Measurements from ENCODE around the gene PRKAB2. TPM values are rescaled to one million over a fixed set of nuclear protein-coding genes. Genes with fewer than 3 reads are reported as not detected.

The PRKAB2 gene, protein sequence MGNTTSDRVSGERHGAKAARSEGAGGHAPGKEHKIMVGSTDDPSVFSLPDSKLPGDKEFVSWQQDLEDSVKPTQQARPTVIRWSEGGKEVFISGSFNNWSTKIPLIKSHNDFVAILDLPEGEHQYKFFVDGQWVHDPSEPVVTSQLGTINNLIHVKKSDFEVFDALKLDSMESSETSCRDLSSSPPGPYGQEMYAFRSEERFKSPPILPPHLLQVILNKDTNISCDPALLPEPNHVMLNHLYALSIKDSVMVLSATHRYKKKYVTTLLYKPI
- total RNA-seq, result 10 to 100 TPM; 21.5 to 45.4 (median 30.3) TPM

DNA sequence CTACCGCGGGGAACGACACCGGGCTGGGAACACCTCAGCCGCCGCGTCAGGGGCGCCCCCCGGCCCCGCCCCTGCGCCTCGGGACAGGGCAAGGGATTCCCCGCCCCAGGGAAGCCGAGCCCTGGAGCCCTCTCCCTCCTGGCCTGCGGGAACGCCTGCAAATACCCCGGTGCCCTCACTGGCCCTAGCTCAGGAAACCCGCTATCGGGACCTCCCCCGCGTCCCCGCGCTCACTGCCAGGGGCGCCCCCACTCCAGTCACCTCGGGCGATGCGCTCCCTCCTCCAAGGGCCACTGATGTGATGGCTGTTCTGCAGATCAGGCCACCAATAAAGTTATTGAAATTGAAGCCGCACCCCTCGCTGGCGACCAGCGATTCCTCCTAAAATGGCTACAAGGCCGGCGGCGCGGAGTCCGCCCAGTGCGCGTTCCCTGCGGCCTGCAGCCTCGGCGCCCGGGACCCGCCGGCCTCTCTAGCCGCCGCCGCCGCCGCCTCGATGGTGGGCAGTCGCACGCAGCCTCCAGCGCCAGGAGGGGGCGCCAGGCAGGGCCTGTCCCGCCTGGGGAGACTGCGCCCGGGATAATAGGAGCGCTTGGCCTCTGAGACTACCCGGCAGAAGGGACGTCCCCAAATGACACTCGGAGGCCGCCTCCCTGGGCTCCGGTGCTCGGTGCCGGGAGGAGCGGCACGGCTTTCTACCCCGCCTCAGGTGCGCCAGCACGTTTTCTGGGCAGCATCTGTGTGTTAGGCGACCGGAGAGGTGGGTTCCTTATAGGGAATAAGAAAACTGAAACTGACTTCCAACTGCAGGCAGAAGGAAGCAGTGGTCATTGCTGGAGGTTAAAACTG, at the start of gene PRKAB2:
Gene PRKAB2 (minus strand): TSS at position 303 of the 849 bp plus-strand sequence. CDS start 326 bp downstream, outside the sequence.
- H3K4me3 ChIP-seq, result peak within 1 kb of the TSS; percentile 86 to 97 (median 92)
- H3K27ac ChIP-seq (replicated peaks in 1 of 4), result peak within 1 kb of the TSS; percentile 93 to 95 (median 94)
- TF ChIP-seq POLR2AphosphoS5 (IDR thresholded peaks at IDR 0.05), result peak; percentile 86 to 96
- TF ChIP-seq, protein P1, sequence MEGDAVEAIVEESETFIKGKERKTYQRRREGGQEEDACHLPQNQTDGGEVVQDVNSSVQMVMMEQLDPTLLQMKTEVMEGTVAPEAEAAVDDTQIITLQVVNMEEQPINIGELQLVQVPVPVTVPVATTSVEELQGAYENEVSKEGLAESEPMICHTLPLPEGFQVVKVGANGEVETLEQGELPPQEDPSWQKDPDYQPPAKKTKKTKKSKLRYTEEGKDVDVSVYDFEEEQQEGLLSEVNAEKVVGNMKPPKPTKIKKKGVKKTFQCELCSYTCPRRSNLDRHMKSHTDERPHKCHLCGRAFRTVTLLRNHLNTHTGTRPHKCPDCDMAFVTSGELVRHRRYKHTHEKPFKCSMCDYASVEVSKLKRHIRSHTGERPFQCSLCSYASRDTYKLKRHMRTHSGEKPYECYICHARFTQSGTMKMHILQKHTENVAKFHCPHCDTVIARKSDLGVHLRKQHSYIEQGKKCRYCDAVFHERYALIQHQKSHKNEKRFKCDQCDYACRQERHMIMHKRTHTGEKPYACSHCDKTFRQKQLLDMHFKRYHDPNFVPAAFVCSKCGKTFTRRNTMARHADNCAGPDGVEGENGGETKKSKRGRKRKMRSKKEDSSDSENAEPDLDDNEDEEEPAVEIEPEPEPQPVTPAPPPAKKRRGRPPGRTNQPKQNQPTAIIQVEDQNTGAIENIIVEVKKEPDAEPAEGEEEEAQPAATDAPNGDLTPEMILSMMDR (IDR thresholded peaks at IDR 0.05), result peak; percentile 86 to 96 (median 87)
- TF ChIP-seq POLR2A (IDR thresholded peaks at IDR 0.05; ENCODE audit: low read depth), result peak; percentile 44
- TF ChIP-seq EP300 (IDR thresholded peaks at IDR 0.05), result no peak
- H3K4me1 ChIP-seq, result peaks cover 30 to 57% (median 51%) of the 10 kb centered on the region in 4 donors
- intact Hi-C loops (cut with DNase I), result loop anchor here (1.0 kb wide), 1 partner anchor 70 kb away; the partner anchor contains the start of gene CHD1L
- 0% methylated on average over 22 of the region's 72 CpGs for WGBS
- no peaks in the 10 kb centered on the region for H3K9me3 ChIP-seq
- peaks cover 0 to 3% (median 0%) of the 10 kb centered on the region in 4 donors for H3K36me3 ChIP-seq
- H3K27me3 ChIP-seq, result no peaks in the 10 kb centered on the region
- DNase-seq (ENCODE audit: extremely low spot score), result peak; percentile 97

DNA sequence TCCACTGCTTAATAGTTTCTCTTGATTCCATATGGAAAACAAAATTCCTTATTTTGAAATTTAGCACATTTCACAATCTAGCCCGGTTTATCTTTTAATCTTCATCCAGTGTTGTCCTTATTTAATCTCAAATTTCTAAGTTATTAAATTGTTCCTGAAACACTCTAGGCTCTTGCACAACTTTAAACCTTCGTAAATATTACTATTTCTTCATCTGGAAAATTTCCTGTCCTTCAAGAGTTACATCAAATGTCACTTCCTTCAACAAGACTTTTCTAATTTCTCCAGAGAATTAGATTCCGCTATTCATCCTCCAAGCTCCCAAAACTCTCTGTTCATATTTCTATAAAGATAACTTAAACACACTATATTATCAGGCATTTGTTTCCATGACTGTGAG, 46.3 kb upstream of the PRKAB2 start:
- TF ChIP-seq, protein P1 (IDR thresholded peaks at IDR 0.05), result no peak
- no peak for TF ChIP-seq POLR2AphosphoS5 (IDR thresholded peaks at IDR 0.05)
- TF ChIP-seq EP300 (IDR thresholded peaks at IDR 0.05), result no peak
- no peak for TF ChIP-seq POLR2A (IDR thresholded peaks at IDR 0.05; ENCODE audit: low read depth)
- Histone ChIP-seq H3K36me3 (no peaks in the 10 kb centered on the region), H3K4me1 (peaks cover 0 to 8% (median 3%) of the 10 kb centered on the region in 4 donors), H3K27ac (replicated peaks in 1 of 4) (no peak overlapping the region), H3K27me3 (no peaks in the 10 kb centered on the region), H3K4me3 (no peak overlapping the region), H3K9me3 (no peaks in the 10 kb centered on the region)
- intact Hi-C loops (cut with DNase I), result no loop called here
- 57% methylated on average over 3 of the region's 3 CpGs for WGBS
- no peak for DNase-seq (ENCODE audit: extremely low spot score)

DNA sequence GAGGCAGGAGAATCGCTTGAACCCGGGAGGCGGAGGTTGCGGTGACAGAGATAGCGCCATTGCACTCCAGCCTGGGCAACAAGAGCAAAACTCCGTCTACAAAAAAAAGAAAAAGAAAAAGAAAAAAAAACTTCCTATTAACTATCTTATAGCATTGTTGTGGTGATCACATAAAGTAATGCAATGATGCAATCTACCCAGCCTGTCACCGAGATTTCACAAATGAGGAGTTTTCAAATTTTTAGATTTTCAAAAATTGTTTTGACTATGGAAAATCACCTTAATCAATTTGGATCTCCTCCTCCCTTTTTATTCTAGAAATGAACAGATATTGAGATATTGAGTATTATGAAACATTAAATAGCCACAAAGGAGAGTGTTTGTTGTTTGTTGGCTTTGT, 44.9 kb upstream of the PRKAB2 start:
- Histone ChIP-seq H3K4me1 (peaks cover 0 to 8% (median 3%) of the 10 kb centered on the region in 4 donors), H3K27me3 (no peaks in the 10 kb centered on the region), H3K9me3 (no peaks in the 10 kb centered on the region), H3K27ac (replicated peaks in 1 of 4) (no peak overlapping the region), H3K4me3 (no peak overlapping the region), H3K36me3 (peaks cover 0 to 2% (median 0%) of the 10 kb centered on the region in 4 donors)
- no peak for DNase-seq (ENCODE audit: extremely low spot score)
- intact Hi-C loops (cut with DNase I), result no loop called here
- no peak for TF ChIP-seq POLR2AphosphoS5 (IDR thresholded peaks at IDR 0.05)
- TF ChIP-seq, protein P1 (IDR thresholded peaks at IDR 0.05), result no peak
- 91% methylated on average over 7 of the region's 7 CpGs for WGBS

DNA sequence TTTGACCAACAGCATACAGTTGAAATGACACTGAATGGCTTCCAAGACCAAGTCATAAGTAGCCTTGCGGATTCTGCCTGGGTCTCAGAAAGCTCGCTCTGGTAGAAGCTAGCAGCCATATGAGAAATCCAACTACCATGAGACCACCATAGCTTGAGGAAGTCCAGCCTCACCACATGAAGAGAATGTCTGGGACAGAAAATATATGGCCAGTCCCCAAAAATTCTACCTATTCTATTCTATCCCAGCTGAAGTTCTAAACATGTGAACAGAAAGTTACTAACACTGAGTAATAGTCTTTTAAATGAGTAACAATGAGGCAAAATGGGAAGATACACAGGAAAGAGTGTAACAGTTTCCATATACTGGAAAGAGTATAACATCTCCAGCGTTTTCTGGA, 43.9 kb upstream of the PRKAB2 start:
- Histone ChIP-seq H3K4me3 (no peak overlapping the region), H3K27me3 (no peaks in the 10 kb centered on the region), H3K27ac (replicated peaks in 1 of 4) (no peak overlapping the region), H3K36me3 (peaks cover 0 to 9% (median 0%) of the 10 kb centered on the region in 4 donors), H3K9me3 (no peaks in the 10 kb centered on the region), H3K4me1 (peaks cover 0 to 8% (median 3%) of the 10 kb centered on the region in 4 donors)
- intact Hi-C loops (cut with DNase I), result no loop called here
- WGBS, result 93% methylated on average over 3 of the region's 3 CpGs
- no peak for DNase-seq (ENCODE audit: extremely low spot score)
- TF ChIP-seq POLR2AphosphoS5 (IDR thresholded peaks at IDR 0.05), result no peak
- TF ChIP-seq, protein P1 (IDR thresholded peaks at IDR 0.05), result no peak
- TF ChIP-seq EP300 (IDR thresholded peaks at IDR 0.05), result no peak
- TF ChIP-seq POLR2A (IDR thresholded peaks at IDR 0.05; ENCODE audit: low read depth), result no peak
